Brain microvascular endothelial cell (primary cell): ENCODE measurements around the gene TMEM26.

Experiments
- DNase-seq: peaks from one replicate; pipeline ENCODE4 v3.0.0-alpha.2; 2020
- H3K27ac ChIP-seq: fragments of 250-450 bp; sonication (Bioruptor Pico); 2 replicates; pipeline ENCODE4 v1.5.1; 2020; ENCODE audit warnings: mild to moderate bottlenecking, moderate library complexity
- H3K27me3 ChIP-seq: fragments of 250-450 bp; sonication (Bioruptor Pico); replicated peaks from 2 replicates; pipeline ENCODE4 v1.5.1; 2020; ENCODE audit warnings: mild to moderate bottlenecking
- H3K36me3 ChIP-seq: fragments of 250-450 bp; sonication (Bioruptor Pico); replicated peaks from 2 replicates; pipeline ENCODE4 v1.5.1; 2020; ENCODE audit warnings: mild to moderate bottlenecking
- H3K4me3 ChIP-seq: 2 replicates; pipeline ENCODE4 v1.5.1; 2011; ENCODE audit warnings: low read depth, mild to moderate bottlenecking, control low read depth, low read length, moderate library complexity
- CTCF ChIP-seq: IDR thresholded peaks from 2 replicates; pipeline ENCODE4 v1.5.1; 2011; ENCODE audit warnings: low read depth, mild to moderate bottlenecking, moderate library complexity, low read length, control low read depth, inconsistent platforms; ENCODE audit errors: missing control alignments
- in situ Hi-C: cut with HindIII; loops from 2 replicates; pipeline ENCODE4 v1.10.0; 2017; ENCODE audit warnings: low sequenced_read_pairs, low pct_ligation_motif_present

The TMEM26 gene

GRCh38 chr10:61448841-61449600 is 4.2 kb downstream of the TMEM26 start:
- no peak for DNase-seq
- Histone ChIP-seq H3K4me3 (no peak overlapping the region), H3K27me3 (no peaks in the 10 kb centered on the region), H3K27ac (no peak overlapping the region), H3K36me3 (no peaks in the 10 kb centered on the region)
- TF ChIP-seq CTCF = no peak
- in situ Hi-C loops = no loop called here

- in situ Hi-C loops = no loop called here
- Histone ChIP-seq H3K4me3 (no peak overlapping the region), H3K27me3 (no peaks in the 10 kb centered on the region), H3K36me3 (no peaks in the 10 kb centered on the region), H3K27ac (no peak overlapping the region)
- TF ChIP-seq CTCF = no peak
- DNase-seq = no peak
Measured at GRCh38 chr10:61448091-61448490, 5.1 kb downstream of the TMEM26 start.

- in situ Hi-C loops = no loop called here
- Histone ChIP-seq H3K36me3 (no peaks in the 10 kb centered on the region), H3K4me3 (no peak overlapping the region), H3K27ac (no peak overlapping the region), H3K27me3 (no peaks in the 10 kb centered on the region)
- DNase-seq = no peak
- no peak for TF ChIP-seq CTCF
Measured at GRCh38 chr10:61439058-61439609, 14.0 kb downstream of the TMEM26 start.

GRCh38 chr10:61438141-61438988 is 14.8 kb downstream of the TMEM26 start:
- H3K4me3 ChIP-seq = no peak overlapping the region
- in situ Hi-C loops = no loop called here
- no peaks in the 10 kb centered on the region for H3K27me3 ChIP-seq
- no peaks in the 10 kb centered on the region for H3K36me3 ChIP-seq
- TF ChIP-seq CTCF = no peak
- DNase-seq = no peak
- H3K27ac ChIP-seq = no peak overlapping the region

GRCh38 chr10:61423178-61423577 is 30.0 kb downstream of the TMEM26 start:
- H3K36me3 ChIP-seq = no peaks in the 10 kb centered on the region
- DNase-seq = no peak
- no peak overlapping the region for H3K27ac ChIP-seq
- no peak for TF ChIP-seq CTCF
- no peaks in the 10 kb centered on the region for H3K27me3 ChIP-seq
- in situ Hi-C loops = no loop called here
- no peak overlapping the region for H3K4me3 ChIP-seq
